Measurements from ENCODE around the gene KIN. TPM values are rescaled to one million over a fixed set of nuclear protein-coding genes. Genes with fewer than 3 reads are reported as not detected.

KIN gene
- polyA plus RNA-seq, 3 donors: 3.0 to 4.6 (median 3.1) TPM

DNA sequence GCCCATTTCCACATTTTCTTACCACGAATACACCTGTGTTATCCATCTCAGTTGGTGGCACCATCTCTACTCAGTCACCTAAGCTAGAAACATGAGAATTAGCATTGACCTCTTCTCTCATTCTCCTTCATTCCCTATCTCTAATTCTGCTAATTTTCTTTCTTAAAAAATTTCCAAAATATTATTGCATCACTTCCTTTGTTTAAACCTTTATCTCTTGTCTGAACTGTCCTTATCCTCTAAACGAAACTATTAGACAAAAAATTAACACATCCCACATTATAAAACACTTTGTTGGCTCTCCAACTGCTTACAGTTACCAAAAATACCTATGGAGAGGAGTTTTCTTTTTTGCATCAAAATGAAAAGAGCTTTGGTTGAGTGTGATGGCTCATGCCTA lies 48.8 kb upstream of the KIN start:
- H3K27me3 ChIP-seq (ENCODE audit: control insufficient read depth in 2 of 2, insufficient read depth in 2 of 2, low read length in 2 of 2): no peaks in the 10 kb centered on the region
- H3K4me1 ChIP-seq (ENCODE audit: control insufficient read depth in 1 of 2, insufficient read depth in 2 of 2, low read length in 2 of 2): no peaks in the 10 kb centered on the region
- no peaks in the 10 kb centered on the region for H3K9me3 ChIP-seq (replicated peaks in 1 of 2; ENCODE audit: control insufficient read depth in 1 of 2, insufficient read depth in 1 of 2, low read length in 2 of 2)
- H3K9ac ChIP-seq (ENCODE audit: insufficient read depth, low read length, poor library complexity, severe bottlenecking): no peak overlapping the region
- no peaks in the 10 kb centered on the region for H3K27me3 Mint-ChIP-seq (ENCODE audit: low read depth in 3 of 3)
- no peak overlapping the region for H3K4me3 ChIP-seq (replicated peaks in 1 of 3; ENCODE audit: low read depth in 2 of 3, low read length in 3 of 3)
- H4K20me1 ChIP-seq (ENCODE audit: insufficient read depth, low read length): peaks cover 27% of the 10 kb centered on the region
- peaks cover 50 to 59% of the 10 kb centered on the region in 2 donors for H3K36me3 Mint-ChIP-seq
- TF ChIP-seq, protein P1, sequence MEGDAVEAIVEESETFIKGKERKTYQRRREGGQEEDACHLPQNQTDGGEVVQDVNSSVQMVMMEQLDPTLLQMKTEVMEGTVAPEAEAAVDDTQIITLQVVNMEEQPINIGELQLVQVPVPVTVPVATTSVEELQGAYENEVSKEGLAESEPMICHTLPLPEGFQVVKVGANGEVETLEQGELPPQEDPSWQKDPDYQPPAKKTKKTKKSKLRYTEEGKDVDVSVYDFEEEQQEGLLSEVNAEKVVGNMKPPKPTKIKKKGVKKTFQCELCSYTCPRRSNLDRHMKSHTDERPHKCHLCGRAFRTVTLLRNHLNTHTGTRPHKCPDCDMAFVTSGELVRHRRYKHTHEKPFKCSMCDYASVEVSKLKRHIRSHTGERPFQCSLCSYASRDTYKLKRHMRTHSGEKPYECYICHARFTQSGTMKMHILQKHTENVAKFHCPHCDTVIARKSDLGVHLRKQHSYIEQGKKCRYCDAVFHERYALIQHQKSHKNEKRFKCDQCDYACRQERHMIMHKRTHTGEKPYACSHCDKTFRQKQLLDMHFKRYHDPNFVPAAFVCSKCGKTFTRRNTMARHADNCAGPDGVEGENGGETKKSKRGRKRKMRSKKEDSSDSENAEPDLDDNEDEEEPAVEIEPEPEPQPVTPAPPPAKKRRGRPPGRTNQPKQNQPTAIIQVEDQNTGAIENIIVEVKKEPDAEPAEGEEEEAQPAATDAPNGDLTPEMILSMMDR (IDR thresholded peaks at IDR 0.05): no peak
- no peak overlapping the region for H3K4me2 ChIP-seq (replicated peaks; ENCODE audit: extremely low read depth, low read length, poor library complexity, severe bottlenecking)
- no peaks in the 10 kb centered on the region for H3K4me1 Mint-ChIP-seq
- intact Hi-C loops (cut with micrococcal nuclease): no loop called here
- H3K9me3 Mint-ChIP-seq: peaks cover 0 to 2% (median 0%) of the 10 kb centered on the region in 7 donors
- H2AFZ ChIP-seq (ENCODE audit: insufficient read depth, low read depth, low read length, poor library complexity, severe bottlenecking): no peak overlapping the region
- no peak overlapping the region for H3K4me3 Mint-ChIP-seq
- DNase-seq: no peak
- no peak overlapping the region for H3K27ac ChIP-seq (ENCODE audit: low read depth in 1 of 2, low read length in 2 of 2)
- WGBS (ENCODE audit: insufficient coverage): 100% methylated on average over 1 of the region's 2 CpGs
- H3K79me2 ChIP-seq (ENCODE audit: insufficient read depth, low read length): peaks cover 51% of the 10 kb centered on the region
- peaks cover 11 to 41% of the 10 kb centered on the region in 2 donors for H3K36me3 ChIP-seq (replicated peaks in 1 of 2; ENCODE audit: control insufficient read depth in 1 of 2, insufficient read depth in 2 of 2, low read length in 2 of 2)
- peak overlapping the region in 2 of 7 donors; percentile 1 to 61 for H3K27ac Mint-ChIP-seq

DNA sequence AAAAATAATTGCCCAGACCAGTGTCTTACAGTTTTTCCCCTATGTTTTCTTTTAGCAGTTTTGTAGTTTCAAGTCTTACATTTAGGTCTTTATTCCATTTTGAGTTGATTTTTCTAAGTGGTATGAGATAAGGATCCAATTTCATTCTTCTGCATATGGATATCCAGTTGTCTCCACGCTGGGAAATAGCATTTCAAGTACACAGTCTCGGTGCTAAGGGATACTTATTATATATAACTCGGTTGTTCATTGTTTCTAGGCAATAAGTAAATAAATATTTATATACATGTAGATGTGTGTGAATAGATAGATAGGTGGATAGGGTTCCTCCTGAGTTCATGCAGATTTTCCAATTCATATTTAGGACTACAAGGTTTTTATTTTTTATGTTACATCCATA lies 46.5 kb upstream of the KIN start:
- DNase-seq: no peak
- H3K27ac Mint-ChIP-seq: no peak overlapping the region
- Histone ChIP-seq H3K9ac (ENCODE audit: insufficient read depth, low read length, poor library complexity, severe bottlenecking) (no peak overlapping the region), H3K4me1 (ENCODE audit: control insufficient read depth in 1 of 2, insufficient read depth in 2 of 2, low read length in 2 of 2) (no peaks in the 10 kb centered on the region), H3K36me3 (replicated peaks in 1 of 2; ENCODE audit: control insufficient read depth in 1 of 2, insufficient read depth in 2 of 2, low read length in 2 of 2) (peaks cover 6 to 32% of the 10 kb centered on the region in 2 donors), H2AFZ (ENCODE audit: insufficient read depth, low read depth, low read length, poor library complexity, severe bottlenecking) (no peak overlapping the region), H3K4me2 (replicated peaks; ENCODE audit: extremely low read depth, low read length, poor library complexity, severe bottlenecking) (no peak overlapping the region), H3K27me3 (ENCODE audit: control insufficient read depth in 2 of 2, insufficient read depth in 2 of 2, low read length in 2 of 2) (no peaks in the 10 kb centered on the region), H3K4me3 (replicated peaks in 1 of 3; ENCODE audit: low read depth in 2 of 3, low read length in 3 of 3) (no peak overlapping the region), H4K20me1 (ENCODE audit: insufficient read depth, low read length) (peaks cover 30% of the 10 kb centered on the region), H3K9me3 (replicated peaks in 1 of 2; ENCODE audit: control insufficient read depth in 1 of 2, insufficient read depth in 1 of 2, low read length in 2 of 2) (no peaks in the 10 kb centered on the region), H3K79me2 (ENCODE audit: insufficient read depth, low read length) (peaks cover 65% of the 10 kb centered on the region), H3K27ac (ENCODE audit: low read depth in 1 of 2, low read length in 2 of 2) (no peak overlapping the region)
- peaks cover 6% of the 10 kb centered on the region for H3K4me1 Mint-ChIP-seq
- H3K27me3 Mint-ChIP-seq (ENCODE audit: low read depth in 3 of 3): no peaks in the 10 kb centered on the region
- peaks cover 0 to 2% (median 0%) of the 10 kb centered on the region in 7 donors for H3K9me3 Mint-ChIP-seq
- peaks cover 43 to 54% of the 10 kb centered on the region in 2 donors for H3K36me3 Mint-ChIP-seq
- intact Hi-C loops (cut with micrococcal nuclease): no loop called here
- TF ChIP-seq, protein P1 (IDR thresholded peaks at IDR 0.05): no peak
- no peak overlapping the region for H3K4me3 Mint-ChIP-seq
- no CpG with 5 or more reads among the region's 3 CpGs for WGBS (ENCODE audit: insufficient coverage)

Data from CD14-positive monocyte (primary cell).